Activated CD8-positive, alpha-beta T cell treated with anti-CD3 and anti-CD28 coated beads for 36 hours (primary cell): ENCODE data around the gene PTGES3. TPM values are rescaled to one million over a fixed set of nuclear protein-coding genes. Genes with fewer than 3 reads are reported as not detected.

Source experiments
- ATAC-seq: fragments of 200-7000 bp; cut with Tn5 transposase; one replicate; pipeline ENCODE4 v1.10.0; 2021; ENCODE audit warnings: mild to moderate bottlenecking, moderate library complexity
- CTCF ChIA-PET: fragments of 350-600 bp; sonication (Branson Sonifier 250); formaldehyde crosslinking; loops from one replicate; lab custom pipeline; 2021; ENCODE audit warnings: antibody characterized with exemption; lab: Charles Lee
- POLR2A ChIA-PET: fragments of 350-600 bp; sonication (Branson Sonifier 250); formaldehyde crosslinking; loops from one replicate; lab custom pipeline; 2021; ENCODE audit warnings: antibody characterized with exemption; lab: Charles Lee
- DNase-seq: peaks from one replicate; pipeline ENCODE4 v3.0.0-alpha.2; 2020
- H3K27ac Mint-ChIP-seq: one replicate; pipeline ENCODE4 v1.8.0; 2021; ENCODE audit warnings: mild to moderate bottlenecking, mixed read lengths
- H3K27me3 Mint-ChIP-seq: one replicate; pipeline ENCODE4 v1.8.0; 2021; ENCODE audit warnings: mixed read lengths
- H3K36me3 Mint-ChIP-seq: one replicate; pipeline ENCODE4 v1.8.0; 2021; ENCODE audit warnings: low read depth, mixed read lengths
- H3K4me1 Mint-ChIP-seq: one replicate; pipeline ENCODE4 v1.8.0; 2021; ENCODE audit warnings: low read depth, mixed read lengths
- H3K4me3 Mint-ChIP-seq: one replicate; pipeline ENCODE4 v1.8.0; 2021; ENCODE audit warnings: mild to moderate bottlenecking, moderate library complexity, mixed read lengths
- H3K9me3 Mint-ChIP-seq: one replicate; pipeline ENCODE4 v1.8.0; 2021; ENCODE audit warnings: mixed read lengths
- CTCF ChIP-seq: fragments of 200-600 bp; IDR thresholded peaks from one replicate; pipeline ENCODE4 v1.8.0; 2022; ENCODE audit warnings: antibody characterized with exemption, mild to moderate bottlenecking
- intact Hi-C: fragments of 100-400 bp; cut with micrococcal nuclease; formaldehyde crosslinking; loops from one replicate; pipeline ENCODE4 v1.10.0; 2022
- total RNA-seq, 2 experiments: library from RNA; stranded (reverse); gene quantifications; one replicate each; pipeline ENCODE4 v1.2.3, GENCODE V29; 2021

The PTGES3 gene
- total RNA-seq, 2 experiments from 2014 or later = 381 to 406 TPM

- H3K9me3 Mint-ChIP-seq = no peaks in the 10 kb centered on the region
- ChIA-PET CTCF (no interaction called here), POLR2A (interaction anchor here (0.9 to 1.0 kb wide), 2 partner anchors 24 to 37 kb away, joined by 3 read pairs; no protein-coding TSS in a partner anchor)
- ATAC-seq = no peak
- peak overlapping the region; percentile 98 for H3K27ac Mint-ChIP-seq
- H3K4me3 Mint-ChIP-seq = no peak overlapping the region
- no peaks in the 10 kb centered on the region for H3K27me3 Mint-ChIP-seq
- intact Hi-C loops = loop anchor here (5.0 to 10.0 kb wide), 2 partner anchors 50 to 357 kb away; partner anchors contain the start of gene PTGES3
- H3K36me3 Mint-ChIP-seq = peaks cover 41% of the 10 kb centered on the region
- no peak for DNase-seq
- H3K4me1 Mint-ChIP-seq = peaks cover 56% of the 10 kb centered on the region
- no peak for TF ChIP-seq CTCF
Observed at GRCh38 chr12:56637621-56638020, 50.5 kb downstream of the PTGES3 start.

- DNase-seq (peak; percentile 99), ATAC-seq (peak; percentile 65)
- TF ChIP-seq CTCF = peak; percentile 66
- peak overlapping the region; percentile 98 for H3K27ac Mint-ChIP-seq
- H3K36me3 Mint-ChIP-seq = peaks cover 33% of the 10 kb centered on the region
- peak overlapping the region; percentile 91 for H3K4me3 Mint-ChIP-seq
- ChIA-PET POLR2A (interaction anchor here (0.6 to 9.6 kb wide), 15 partner anchors 9 to 519 kb away, joined by 3 to 95 read pairs (median 5); partner anchors contain the start of genes ATP5F1B and PTGES3), CTCF (interaction anchor here (0.7 to 3.7 kb wide), 25 partner anchors 8 to 131 kb away, joined by 3 to 27 read pairs (median 4); partner anchors contain the start of genes ATP5F1B, PTGES3 and RBMS2)
- intact Hi-C loops = loop anchor here (1.0 to 10.0 kb wide), 3 partner anchors 9 to 358 kb away; partner anchors contain the start of gene PTGES3
- H3K27me3 Mint-ChIP-seq = no peaks in the 10 kb centered on the region
- no peaks in the 10 kb centered on the region for H3K9me3 Mint-ChIP-seq
- peaks cover 58% of the 10 kb centered on the region for H3K4me1 Mint-ChIP-seq
Observed at GRCh38 chr12:56636675-56637540, 51.2 kb downstream of the PTGES3 start.

- POLR2A ChIA-PET = interaction anchor here (0.6 to 9.6 kb wide), 19 partner anchors 8 to 519 kb away, joined by 3 to 95 read pairs (median 4); partner anchors contain the start of genes ATP5F1B and PTGES3
- H3K27me3 Mint-ChIP-seq = no peaks in the 10 kb centered on the region
- H3K9me3 Mint-ChIP-seq = no peaks in the 10 kb centered on the region
- peaks cover 30% of the 10 kb centered on the region for H3K36me3 Mint-ChIP-seq
- intact Hi-C loops = loop anchor here (1.0 to 10.0 kb wide), 3 partner anchors 8 to 359 kb away; partner anchors contain the start of gene PTGES3
- DNase-seq (peak; percentile 95), ATAC-seq (peak; percentile 72)
- H3K27ac Mint-ChIP-seq = peak overlapping the region; percentile 98
- TF ChIP-seq CTCF = no peak
- CTCF ChIA-PET = interaction anchor here (0.6 to 3.7 kb wide), 24 partner anchors 8 to 130 kb away, joined by 3 to 27 read pairs (median 4); partner anchors contain the start of genes ATP5F1B and PTGES3
- peak overlapping the region; percentile 91 for H3K4me3 Mint-ChIP-seq
- peaks cover 65% of the 10 kb centered on the region for H3K4me1 Mint-ChIP-seq
Observed at GRCh38 chr12:56635806-56636674, 52.0 kb downstream of the PTGES3 start.

GRCh38 chr12:56634837-56635791 lies 53.0 kb downstream of the PTGES3 start:
- Mint-ChIP-seq H3K27ac (peak overlapping the region; percentile 98), H3K4me1 (peaks cover 71% of the 10 kb centered on the region), H3K27me3 (no peaks in the 10 kb centered on the region), H3K36me3 (peaks cover 26% of the 10 kb centered on the region), H3K4me3 (peak overlapping the region; percentile 91), H3K9me3 (no peaks in the 10 kb centered on the region)
- DNase-seq (peak; percentile 73), ATAC-seq (peak; percentile 23)
- TF ChIP-seq CTCF = no peak
- intact Hi-C loops = loop anchor here (5.0 to 10.0 kb wide), 2 partner anchors 52 to 360 kb away; partner anchors contain the start of gene PTGES3
- CTCF ChIA-PET = interaction anchor here (1.0 to 3.7 kb wide), 13 partner anchors 9 to 121 kb away, joined by 3 to 27 read pairs (median 4); no protein-coding TSS in a partner anchor
- POLR2A ChIA-PET = interaction anchor here (0.6 to 9.6 kb wide), 16 partner anchors 9 to 477 kb away, joined by 3 to 95 read pairs (median 4); partner anchors contain the start of genes ATP5F1B, NACA, PTGES3 and STAT2
